OCI-M2 (cell line): ENCODE measurements around the gene CCDC85B.
A peak's percentile ranks its signal among the peaks of the same experiment; 100 is the strongest.
"Not testable (repeated sequence)": the region's sequence is repeated elsewhere in the genome, so short reads cannot be mapped to it uniquely, and the experiment has no call there.

Experiments used
- DNase-seq: peaks from one replicate; lab custom pipeline; 2025; ENCODE audit not compliant: unreplicated experiment; lab: John Stamatoyannopoulos, UW

The CCDC85B gene

DNA sequence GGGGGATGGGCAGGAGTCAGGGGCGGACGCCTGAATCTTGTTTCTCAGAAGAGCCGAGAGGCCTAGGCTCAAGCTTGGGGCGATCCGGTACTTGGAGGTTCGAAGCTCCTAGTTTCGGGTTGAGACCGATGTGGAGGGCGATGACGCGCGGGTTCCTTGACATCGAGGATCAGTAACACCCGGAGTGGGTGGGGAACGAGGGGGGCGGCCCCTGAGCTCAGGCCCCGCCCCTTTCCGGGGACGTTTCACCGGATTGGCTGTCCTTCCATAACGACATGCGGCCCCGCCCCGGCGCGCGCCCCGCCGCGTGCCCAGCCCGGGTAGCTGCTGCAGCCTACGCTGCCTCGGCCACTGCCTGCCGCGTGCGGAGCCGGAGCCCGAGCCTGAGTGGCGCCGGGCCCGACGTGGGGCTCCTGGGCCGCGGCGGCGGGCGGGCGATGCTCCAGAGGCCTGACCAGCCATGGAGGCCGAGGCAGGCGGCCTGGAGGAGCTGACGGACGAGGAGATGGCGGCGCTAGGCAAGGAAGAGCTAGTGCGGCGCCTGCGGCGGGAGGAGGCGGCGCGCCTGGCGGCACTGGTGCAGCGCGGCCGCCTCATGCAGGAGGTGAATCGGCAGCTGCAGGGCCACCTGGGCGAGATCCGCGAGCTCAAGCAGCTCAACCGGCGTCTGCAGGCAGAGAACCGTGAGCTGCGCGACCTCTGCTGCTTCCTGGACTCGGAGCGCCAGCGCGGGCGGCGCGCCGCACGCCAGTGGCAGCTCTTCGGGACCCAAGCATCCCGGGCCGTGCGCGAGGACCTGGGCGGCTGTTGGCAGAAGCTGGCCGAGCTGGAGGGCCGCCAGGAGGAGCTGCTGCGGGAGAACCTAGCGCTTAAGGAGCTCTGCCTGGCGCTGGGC is at the start of gene CCDC85B:
TSS of gene CCDC85B (plus strand) at position 350 of the 895 bp plus-strand sequence. CDS start at position 461, 111 bp downstream.
- DNase-seq: peak; percentile 85

GRCh38 chr11:65842144-65842543 is 48.3 kb upstream of the CCDC85B start:
- no peak for DNase-seq

DNA sequence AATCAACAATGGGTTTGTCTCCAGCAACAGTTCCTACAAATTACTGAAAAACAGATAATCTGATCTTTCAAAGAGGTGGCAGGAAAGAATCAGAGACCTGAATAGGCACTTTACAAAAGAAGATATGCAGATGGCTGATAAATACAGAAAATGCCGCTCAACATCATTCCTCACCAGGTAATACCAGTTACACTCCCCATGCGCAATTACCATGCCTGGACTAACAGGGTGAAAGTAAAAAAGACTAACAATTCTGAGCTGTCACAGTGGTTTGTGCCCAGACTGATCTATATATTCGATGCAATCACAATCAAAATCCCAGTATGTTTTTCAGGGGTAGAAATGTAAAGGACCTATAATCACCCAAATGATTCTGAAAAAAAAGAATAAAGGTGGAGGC is 46.7 kb upstream of the CCDC85B start:
- no peak for DNase-seq

DNA sequence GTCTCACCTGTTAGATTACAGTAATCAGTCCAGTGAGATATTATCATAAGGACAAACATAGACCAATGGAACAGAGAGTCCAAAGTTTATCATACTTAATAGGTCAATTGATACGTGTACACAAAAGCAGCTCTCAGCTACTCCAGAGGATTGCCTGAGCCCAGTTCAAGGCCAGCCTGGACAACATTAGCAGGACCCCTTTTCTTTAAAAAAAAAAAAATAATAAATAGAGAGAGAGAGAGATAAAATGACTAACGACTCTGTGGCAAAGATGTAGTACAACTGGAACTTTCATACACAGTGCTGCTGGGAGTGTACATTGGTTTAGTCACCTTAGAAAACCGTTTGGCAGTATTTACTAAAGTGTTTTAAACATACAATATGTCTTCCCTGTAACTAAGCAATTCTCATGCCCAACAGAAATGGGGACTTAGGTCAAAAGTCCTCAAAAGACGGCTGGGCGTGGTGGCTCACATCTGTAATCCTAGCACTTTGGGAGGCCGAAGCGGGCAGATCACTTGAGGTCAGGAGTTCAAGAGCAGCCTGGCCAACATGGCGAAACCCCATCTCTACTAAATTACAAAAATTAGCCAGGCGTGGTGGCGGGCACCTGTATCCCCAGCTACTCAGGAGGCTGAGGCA is 46.1 kb upstream of the CCDC85B start:
- DNase-seq: no peak

- DNase-seq: no peak
Measured at GRCh38 chr11:65847746-65848145, 42.7 kb upstream of the CCDC85B start.

GRCh38 chr11:65848693-65849092 is 41.8 kb upstream of the CCDC85B start:
- not testable (repeated sequence) for DNase-seq

DNA sequence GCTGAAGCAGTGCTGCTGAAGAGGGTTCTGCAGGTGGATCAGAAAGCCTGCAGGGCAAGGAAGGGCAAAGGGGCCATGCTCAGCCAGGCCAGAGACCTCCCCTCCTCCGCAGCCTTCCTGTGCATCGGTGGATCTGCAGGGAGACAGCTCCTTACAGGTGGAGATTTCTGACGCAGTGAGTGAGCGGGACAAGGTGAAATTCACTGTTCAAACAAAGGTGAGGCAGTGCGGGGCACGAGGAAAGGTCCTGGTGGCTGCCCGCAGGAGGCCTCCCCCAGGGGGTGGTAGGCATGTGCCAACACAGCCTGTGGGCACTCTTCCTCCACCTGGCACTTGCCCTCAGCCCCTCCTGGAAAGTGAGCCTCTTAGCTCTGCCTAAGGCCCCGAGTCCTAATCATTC is 41.1 kb upstream of the CCDC85B start:
- DNase-seq: no peak

GRCh38 chr11:65849771-65850216 is 40.7 kb upstream of the CCDC85B start:
- DNase-seq: no peak

DNA sequence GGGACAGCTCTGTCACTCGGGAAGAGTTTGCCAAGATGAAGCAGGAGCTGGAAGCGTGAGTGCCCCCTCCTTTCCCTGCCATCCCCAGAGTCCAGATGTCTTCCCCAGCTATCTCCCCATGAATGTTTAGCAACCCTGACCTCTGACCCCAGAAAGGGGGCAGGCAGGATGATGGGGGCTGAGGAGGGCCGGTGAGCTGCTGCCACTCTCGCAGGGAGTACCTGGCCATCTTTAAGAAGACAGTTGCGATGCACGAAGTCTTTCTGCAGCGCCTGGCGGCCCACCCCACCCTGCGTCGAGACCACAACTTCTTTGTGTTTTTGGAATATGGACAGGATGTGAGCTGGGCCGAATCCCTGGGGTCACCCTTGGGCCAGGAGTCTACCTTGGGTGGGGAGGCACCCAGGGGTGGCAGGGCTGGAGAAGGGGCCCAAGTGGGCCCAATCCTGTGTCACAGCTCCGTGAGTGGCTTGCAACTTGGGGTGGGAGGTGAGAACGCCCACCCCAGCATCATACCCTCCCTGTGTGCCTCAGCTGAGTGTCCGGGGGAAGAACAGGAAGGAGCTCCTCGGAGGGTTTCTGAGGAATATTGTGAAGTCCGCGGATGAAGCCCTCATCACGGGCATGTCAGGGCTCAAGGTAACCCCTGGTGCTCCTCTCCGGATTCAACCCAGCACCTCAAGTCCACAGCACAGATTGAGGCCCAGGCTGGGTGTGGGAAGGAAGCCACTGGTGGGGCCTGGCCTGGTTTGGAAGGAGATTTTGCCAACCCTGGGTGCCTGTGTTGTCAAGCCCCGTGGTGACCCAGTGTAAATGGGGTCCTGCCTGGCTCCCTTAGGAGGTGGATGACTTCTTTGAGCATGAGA is 40.0 kb upstream of the CCDC85B start:
- DNase-seq: no peak

- no peak for DNase-seq
Measured at GRCh38 chr11:65851083-65851579, 39.3 kb upstream of the CCDC85B start.

DNA sequence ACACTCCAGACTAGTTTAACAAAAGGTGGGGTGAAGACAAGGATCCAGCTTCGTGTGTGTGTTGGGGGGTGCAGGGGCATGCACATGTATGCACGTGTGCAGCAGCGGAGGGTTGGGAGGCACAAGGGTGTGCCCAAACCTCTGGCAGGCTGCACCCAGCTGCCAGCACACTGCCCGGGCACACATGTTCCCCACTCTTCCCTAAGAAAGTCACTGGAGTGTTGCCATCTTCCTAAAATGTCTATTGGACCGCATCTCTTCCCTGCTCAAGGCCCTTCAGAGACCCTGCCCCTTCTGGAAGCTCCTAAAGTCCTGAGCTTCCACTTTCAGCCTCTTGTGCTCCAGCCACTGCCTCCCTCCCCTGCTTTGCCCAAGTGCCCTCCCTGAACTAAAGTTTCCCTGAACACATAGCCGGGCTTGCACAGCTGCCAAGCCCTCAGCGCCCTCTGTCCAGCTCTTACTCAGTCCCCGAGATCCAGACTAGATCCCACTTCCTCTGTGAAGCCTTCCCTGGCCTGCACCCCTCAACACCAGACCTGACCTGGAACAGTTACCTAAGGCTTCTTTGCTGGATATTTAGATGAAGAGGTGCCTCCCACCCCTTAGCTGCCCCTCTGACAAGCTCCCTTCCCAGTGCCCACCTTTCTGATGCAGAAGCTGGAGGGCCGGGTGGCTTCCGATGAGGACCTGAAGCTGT is 38.5 kb upstream of the CCDC85B start:
- no peak for DNase-seq

GRCh38 chr11:65852508-65853245 is 37.8 kb upstream of the CCDC85B start:
- no peak for DNase-seq

DNA sequence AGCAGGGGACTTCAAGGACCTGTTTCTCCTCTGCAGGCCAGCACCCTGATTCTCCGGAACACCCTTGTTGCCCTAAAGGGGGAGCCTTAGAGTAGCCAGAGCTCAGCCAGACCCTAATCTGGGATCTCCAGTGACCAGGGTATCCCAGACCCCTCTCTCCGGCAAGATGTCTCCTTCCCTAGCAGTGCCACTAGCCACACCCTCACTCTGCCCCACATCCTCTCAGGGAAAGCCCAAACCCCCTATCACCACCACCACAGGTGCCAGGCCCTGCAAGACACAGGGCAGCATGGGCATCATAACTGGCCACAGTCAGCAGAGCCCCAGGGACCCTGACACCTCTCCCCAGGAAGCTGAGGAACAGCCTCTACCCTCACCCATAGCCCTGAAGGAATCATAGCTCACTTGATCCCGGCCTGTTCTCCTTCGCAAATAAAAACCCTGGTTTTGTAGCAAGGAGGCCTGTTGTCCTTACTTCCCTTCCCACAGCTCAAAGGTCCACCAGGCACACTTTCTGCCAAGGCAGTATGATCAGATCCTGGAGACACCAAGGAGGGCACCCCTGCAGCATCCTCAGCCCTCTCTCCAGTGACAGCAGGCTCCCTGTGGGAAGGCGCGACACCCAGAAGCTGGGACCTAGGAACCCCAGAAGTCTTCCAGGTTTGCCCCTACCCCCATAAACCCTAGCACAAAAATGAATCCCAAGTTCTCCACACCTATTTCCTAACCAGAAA is 37.1 kb upstream of the CCDC85B start:
- no peak for DNase-seq

DNA sequence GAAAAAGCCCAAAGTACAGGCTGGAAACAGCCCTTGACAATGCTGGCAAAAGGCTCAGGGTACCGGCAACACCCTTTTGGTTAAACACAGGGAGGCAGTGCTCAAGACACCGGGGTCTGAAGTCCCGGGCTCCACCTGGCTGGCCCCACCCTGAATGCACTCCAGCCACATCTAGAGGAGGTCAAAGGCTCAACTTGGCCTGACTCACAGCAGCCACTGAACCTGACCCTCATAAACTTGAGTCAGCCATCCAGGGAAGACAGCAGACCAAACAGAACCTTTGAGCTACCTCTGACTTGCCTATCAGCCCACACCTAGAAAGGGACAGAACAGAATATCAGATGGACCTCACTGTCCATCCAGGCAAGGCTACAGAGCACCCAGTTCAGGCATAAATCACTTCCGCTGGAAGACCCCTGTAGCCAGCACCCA is 36.3 kb upstream of the CCDC85B start:
- DNase-seq: no peak

GRCh38 chr11:65854852-65855837 is 35.3 kb upstream of the CCDC85B start:
- DNase-seq: no peak

- no peak for DNase-seq
Measured at GRCh38 chr11:65855927-65856363, 34.5 kb upstream of the CCDC85B start.

DNA sequence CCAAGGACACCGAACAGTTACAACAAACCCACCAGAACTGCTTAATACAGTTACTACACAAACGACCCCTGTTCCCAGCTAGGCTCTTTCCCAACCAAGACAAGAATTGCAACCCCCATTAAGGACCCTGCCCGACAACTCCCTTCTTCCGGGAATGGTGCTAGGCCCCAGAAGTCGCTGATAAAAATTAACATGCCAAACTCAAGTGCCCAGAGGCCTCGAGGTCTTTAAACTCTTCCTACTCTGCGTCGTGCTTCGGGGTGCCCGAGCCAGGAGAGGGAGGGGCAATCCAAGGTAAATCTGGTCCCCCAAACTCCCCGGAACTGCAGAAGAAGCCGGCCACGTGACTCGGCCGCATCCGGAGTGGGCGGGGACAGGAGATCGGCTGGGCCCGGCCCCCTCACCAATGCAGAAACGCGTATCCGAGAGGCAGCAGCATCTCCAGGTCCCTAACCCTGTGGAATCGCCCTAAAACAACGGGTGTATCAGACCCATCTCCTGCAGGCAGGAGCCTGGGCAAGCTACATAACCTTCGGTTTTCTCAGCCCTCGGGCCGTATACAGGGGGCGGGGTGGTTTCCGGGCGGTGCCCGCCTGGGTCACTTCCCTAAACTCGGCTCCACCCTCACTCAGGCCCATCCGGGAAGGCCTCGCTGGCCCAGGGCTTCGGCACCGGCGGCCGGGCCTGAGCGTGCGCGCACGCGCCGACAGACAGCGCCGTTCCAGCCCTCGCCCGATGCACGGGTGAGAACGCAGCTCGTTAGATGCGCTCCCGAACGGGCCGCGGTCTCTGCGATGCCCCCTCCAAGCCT is 33.6 kb upstream of the CCDC85B start:
- DNase-seq: no peak
